Hepatocyte (in vitro differentiated cells): ENCODE results near the gene TBC1D2.

Source experiments
- CTCF ChIP-seq: fragments of 200-600 bp; sonication (generic); IDR thresholded peaks from 2 replicates; pipeline ENCODE4 v1.5.1; 2016; ENCODE audit warnings: antibody characterized with exemption, mild to moderate bottlenecking; ENCODE audit not compliant: poor library complexity
- EZH2 ChIP-seq: fragments of 200-600 bp; sonication (generic); IDR thresholded peaks from 2 replicates; pipeline ENCODE4 v1.6.1; 2016; ENCODE audit warnings: antibody characterized with exemption, mild to moderate bottlenecking, borderline replicate concordance
- EZH2phosphoT487 ChIP-seq: fragments of 200-600 bp; sonication (generic); IDR thresholded peaks from one replicate; pipeline ENCODE4 v1.6.1; 2018; ENCODE audit warnings: antibody characterized with exemption, mild to moderate bottlenecking, low read depth, moderate library complexity; ENCODE audit not compliant: unreplicated experiment, severe bottlenecking

GRCh38 chr9:98209530-98209929 lies 45.9 kb downstream of the TBC1D2 start:
- TF ChIP-seq EZH2: no peak
- TF ChIP-seq CTCF: no peak
- TF ChIP-seq EZH2phosphoT487: no peak
